Thoracic aorta (tissue), 2 donors: ENCODE results near the gene PTPRM. TPM values are rescaled to one million over a fixed set of nuclear protein-coding genes. Genes with fewer than 3 reads are reported as not detected.

Experiments
- ATAC-seq: fragments of 150-250 bp; one replicate; pipeline ENCODE4 v1.8.0; 2017; ENCODE audit warnings: low read depth; ENCODE audit not compliant: insufficient number of reproducible peaks, low FRiP score
- DNase-seq: peaks from one replicate; pipeline ENCODE4 v3.0.0-alpha.2; 2020; ENCODE audit warnings: low spot score
- H3K27ac ChIP-seq, 2 donors: fragments of 200-600 bp; sonication (generic); 1 replicate in 1 of 2; 2 replicates in 1 of 2; pipeline ENCODE4 v1.5.1; 2016; ENCODE audit warnings: mild to moderate bottlenecking in 2 of 2, moderate library complexity in 2 of 2
- H3K27me3 ChIP-seq: fragments of 200-600 bp; sonication (generic); replicated peaks from 2 replicates; pipeline ENCODE4 v1.6.0; 2016; ENCODE audit warnings: mild to moderate bottlenecking; ENCODE audit not compliant: insufficient read depth
- H3K36me3 ChIP-seq: fragments of 200-600 bp; sonication (generic); one replicate; pipeline ENCODE4 v1.5.1; 2016
- H3K4me1 ChIP-seq, 2 donors: fragments of 200-600 bp; sonication (generic); 1 replicate in 1 of 2; 2 replicates in 1 of 2; pipeline versions ENCODE4 v1.5.1 to v1.6.0; 2016; ENCODE audit warnings: low read depth in 2 of 2, mild to moderate bottlenecking in 1 of 2; ENCODE audit not compliant: control insufficient read depth in 1 of 2
- H3K4me3 ChIP-seq: fragments of 200-600 bp; sonication (generic); 2 replicates; pipeline ENCODE4 v1.5.1; 2016; ENCODE audit warnings: mild to moderate bottlenecking
- H3K9me3 ChIP-seq: fragments of 200-600 bp; sonication (generic); 2 replicates; pipeline ENCODE4 v1.5.1; 2016
- CTCF ChIP-seq: fragments of 200-600 bp; sonication (generic); IDR thresholded peaks from one replicate; pipeline ENCODE4 v1.5.1; 2019; ENCODE audit warnings: antibody characterized with exemption
- total RNA-seq, 2 donors: library from RNA; depleted of rRNA; stranded (reverse); fragments of >200 nt; gene quantifications; one replicate each; pipeline versions ENCODE4 v1.1.0 to v1.2.3, GENCODE V29; 2016

Gene PTPRM
- total RNA-seq, 2 donors from 2014 or later, result 90.3 to 102 TPM

GRCh38 chr18:7931763-7932162 is 364.6 kb downstream of the PTPRM start:
- H3K9me3 ChIP-seq, result no peaks in the 10 kb centered on the region
- no peaks in the 10 kb centered on the region for H3K27me3 ChIP-seq
- no peak for DNase-seq
- H3K36me3 ChIP-seq, result peaks cover 3% of the 10 kb centered on the region
- TF ChIP-seq CTCF, result no peak
- no peak overlapping the region for H3K4me3 ChIP-seq
- H3K4me1 ChIP-seq, result peaks cover 0 to 1% of the 10 kb centered on the region in 2 donors
- H3K27ac ChIP-seq, result no peak overlapping the region
- no peak for ATAC-seq

GRCh38 chr18:7937268-7937667 is 370.2 kb downstream of the PTPRM start:
- no peak overlapping the region for H3K4me3 ChIP-seq
- ATAC-seq, result no peak
- no peak for DNase-seq
- H3K4me1 ChIP-seq, result no peaks in the 10 kb centered on the region
- no peak overlapping the region for H3K27ac ChIP-seq
- H3K36me3 ChIP-seq, result no peaks in the 10 kb centered on the region
- no peak for TF ChIP-seq CTCF
- no peaks in the 10 kb centered on the region for H3K27me3 ChIP-seq
- H3K9me3 ChIP-seq, result no peaks in the 10 kb centered on the region

- H3K27ac ChIP-seq, result no peak overlapping the region
- no peak for ATAC-seq
- H3K9me3 ChIP-seq, result no peaks in the 10 kb centered on the region
- TF ChIP-seq CTCF, result no peak
- H3K4me1 ChIP-seq, result no peaks in the 10 kb centered on the region
- H3K4me3 ChIP-seq, result no peak overlapping the region
- no peak for DNase-seq
- no peaks in the 10 kb centered on the region for H3K27me3 ChIP-seq
- no peaks in the 10 kb centered on the region for H3K36me3 ChIP-seq
Observed at GRCh38 chr18:7939521-7939920, 372.4 kb downstream of the PTPRM start.

- Histone ChIP-seq H3K27ac (no peak overlapping the region), H3K27me3 (no peaks in the 10 kb centered on the region), H3K4me1 (peaks cover 1 to 2% of the 10 kb centered on the region in 2 donors), H3K4me3 (no peak overlapping the region), H3K9me3 (no peaks in the 10 kb centered on the region), H3K36me3 (no peaks in the 10 kb centered on the region)
- ATAC-seq, result no peak
- TF ChIP-seq CTCF, result no peak
- DNase-seq, result no peak
Observed at GRCh38 chr18:7940379-7940778, 373.3 kb downstream of the PTPRM start.

GRCh38 chr18:7940971-7941370 is 373.9 kb downstream of the PTPRM start:
- ATAC-seq, result no peak
- DNase-seq, result no peak
- no peak for TF ChIP-seq CTCF
- no peaks in the 10 kb centered on the region for H3K36me3 ChIP-seq
- no peaks in the 10 kb centered on the region for H3K9me3 ChIP-seq
- no peak overlapping the region for H3K27ac ChIP-seq
- H3K4me3 ChIP-seq, result no peak overlapping the region
- peaks cover 5 to 6% of the 10 kb centered on the region in 2 donors for H3K4me1 ChIP-seq
- H3K27me3 ChIP-seq, result no peaks in the 10 kb centered on the region
